ENCODE data around the gene CPXM2.

Gene CPXM2

GRCh38 chr10:123869020-123869414 is 22.6 kb downstream of the CPXM2 start:
- no peak for DNase-seq (ENCODE audit: low read depth)

DNA sequence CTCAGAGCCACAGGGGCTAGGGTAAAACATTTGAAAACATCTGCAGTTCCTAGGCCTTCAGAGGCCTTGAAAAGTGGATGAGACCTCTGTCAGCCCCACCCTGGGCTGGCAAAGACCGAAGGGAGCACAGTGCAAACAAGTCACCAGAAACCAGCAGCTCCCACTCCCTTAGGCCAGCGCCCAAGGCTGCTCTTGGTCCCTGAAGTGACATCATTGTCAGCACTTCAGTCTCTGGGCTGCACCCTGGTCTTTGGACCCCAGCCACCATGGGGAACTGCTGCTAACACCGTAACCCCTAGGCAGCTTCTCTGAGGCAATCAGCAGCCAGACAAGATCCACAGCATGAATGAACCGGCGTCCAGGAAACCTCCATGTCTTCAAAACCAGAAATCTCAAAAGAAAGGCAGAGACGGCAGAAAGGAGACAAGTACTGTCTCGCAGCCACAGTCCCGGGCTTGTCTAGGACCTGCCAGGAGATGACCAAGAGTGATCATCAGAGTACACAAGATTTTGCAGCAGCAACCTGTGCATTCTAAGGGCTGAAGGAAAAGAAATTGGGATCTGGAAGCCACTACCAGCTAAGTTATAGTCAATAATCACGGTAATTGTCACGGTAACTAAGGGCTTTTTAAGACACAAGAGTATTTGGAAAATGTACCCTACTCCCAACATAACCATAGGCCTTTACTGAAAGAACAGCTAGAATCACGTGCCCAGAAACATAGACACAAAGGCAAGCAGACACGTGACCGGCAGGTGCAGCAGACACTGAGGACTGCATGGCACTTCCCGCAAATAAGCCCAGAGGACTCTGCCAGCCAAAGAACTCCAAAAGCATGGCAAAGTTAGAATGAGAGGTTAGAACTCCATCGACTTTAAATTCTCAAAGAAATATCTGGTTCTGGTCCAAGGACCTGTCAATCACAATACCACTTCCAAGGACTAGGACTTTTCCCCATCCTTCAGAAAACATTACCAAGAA is 23.3 kb downstream of the CPXM2 start:
- DNase-seq (ENCODE audit: low read depth) = no peak

- no peak for DNase-seq (ENCODE audit: low read depth)
These were observed 25.7 kb downstream of the CPXM2 start for GRCh38 chr10:123865880-123866279.

- DNase-seq (ENCODE audit: low read depth) = no peak
These were observed 26.3 kb downstream of the CPXM2 start for GRCh38 chr10:123865350-123865749.

DNA sequence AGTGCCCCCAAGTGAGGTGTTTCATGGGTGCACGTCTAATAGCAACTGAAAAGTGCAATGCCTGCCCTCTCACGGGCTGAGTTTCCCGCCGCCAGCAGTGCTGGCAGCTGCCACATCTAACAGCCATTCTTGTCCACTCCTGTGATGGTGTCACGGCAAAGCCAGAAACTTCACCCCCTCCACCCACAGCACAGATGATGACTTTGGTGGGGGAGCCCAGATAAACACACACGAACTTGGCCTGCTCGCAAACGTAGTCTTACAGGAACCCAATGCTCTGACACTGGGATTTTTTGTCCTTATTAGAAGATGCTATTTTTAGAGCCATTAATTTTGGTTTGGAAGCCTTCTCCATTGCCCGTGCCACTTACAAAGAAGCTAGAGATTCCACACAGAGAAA is 26.7 kb downstream of the CPXM2 start:
- DNase-seq (ENCODE audit: low read depth) = no peak

DNA sequence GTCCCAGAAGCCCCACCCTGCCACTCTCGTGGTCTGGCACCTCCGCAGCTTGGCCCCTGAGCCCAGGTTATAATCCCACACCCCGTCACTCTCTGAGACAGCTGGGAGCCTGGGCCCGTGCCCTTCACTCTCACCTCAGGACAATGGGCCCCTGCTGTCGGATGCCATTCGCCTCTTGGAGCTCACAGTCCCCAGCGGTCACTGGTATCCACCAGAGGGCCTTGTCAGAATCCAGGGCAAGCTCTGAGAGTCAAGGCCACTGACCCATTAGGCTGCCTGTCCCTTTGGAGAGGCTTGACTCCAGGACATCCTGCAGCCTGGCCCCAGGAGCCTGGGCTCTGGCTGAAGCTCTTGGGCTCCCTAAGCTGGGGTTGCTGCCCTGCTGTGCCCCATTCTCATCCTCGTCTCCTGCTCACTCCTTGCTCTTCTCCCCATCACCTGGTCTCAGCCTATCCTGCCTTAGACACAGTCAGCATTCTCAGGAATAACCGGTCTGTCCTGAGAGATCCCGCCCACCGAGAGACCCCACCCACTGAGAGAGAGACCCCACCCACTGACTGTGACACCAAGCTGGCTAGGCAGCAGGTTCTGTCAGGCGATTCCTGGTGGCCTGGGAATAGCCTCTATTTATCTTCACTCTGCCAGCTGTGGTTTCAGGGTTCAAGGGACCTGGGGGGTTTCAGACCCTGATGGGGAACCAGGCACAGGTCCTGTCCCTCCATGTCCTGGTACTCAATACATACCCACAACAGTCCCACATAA is 27.7 kb downstream of the CPXM2 start:
- no peak for DNase-seq (ENCODE audit: low read depth)

- DNase-seq (ENCODE audit: low read depth) = no peak
These were observed 28.4 kb downstream of the CPXM2 start for GRCh38 chr10:123863183-123863575.

DNA sequence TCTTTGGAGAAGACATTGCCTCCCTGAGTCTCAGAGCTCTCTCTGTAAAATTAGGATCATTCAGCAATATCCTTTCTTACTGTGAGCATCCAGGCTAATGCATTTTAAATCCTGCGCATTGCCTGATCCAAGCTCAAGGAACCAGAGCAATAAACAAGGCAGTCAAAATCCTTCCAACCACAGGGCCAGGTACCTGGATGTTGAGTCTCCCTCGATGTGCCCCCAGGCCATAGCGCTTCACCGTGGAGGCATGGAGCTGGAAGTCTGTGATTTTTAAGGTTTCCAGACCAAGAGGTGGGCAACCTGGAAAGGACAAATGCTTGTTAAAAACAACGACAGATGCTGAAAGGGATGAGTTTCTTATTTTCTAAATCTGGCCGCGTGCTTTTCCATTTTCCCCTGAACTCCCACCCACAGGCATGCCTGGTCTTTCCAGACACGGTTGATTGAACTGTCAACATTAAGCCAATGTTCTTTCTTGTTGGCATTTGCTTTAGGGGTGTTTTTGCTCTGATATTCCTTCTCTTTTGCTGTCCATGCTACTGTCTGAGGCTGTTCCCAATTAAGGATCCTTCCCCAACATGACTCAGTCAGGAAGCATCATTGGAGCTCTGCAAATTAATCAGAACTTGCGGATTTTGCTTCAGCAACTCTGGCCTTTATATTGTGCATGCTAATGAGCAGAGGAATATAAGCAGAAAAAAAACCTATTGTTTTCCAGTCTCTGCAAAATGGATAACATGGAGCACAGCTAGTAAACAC is 29.0 kb downstream of the CPXM2 start:
- no peak for DNase-seq (ENCODE audit: low read depth)

- DNase-seq (ENCODE audit: low read depth) = no peak
These were observed 30.8 kb downstream of the CPXM2 start for GRCh38 chr10:123860856-123861255.

GRCh38 chr10:123860209-123860608 is 31.4 kb downstream of the CPXM2 start:
- no peak for DNase-seq (ENCODE audit: low read depth)

DNA sequence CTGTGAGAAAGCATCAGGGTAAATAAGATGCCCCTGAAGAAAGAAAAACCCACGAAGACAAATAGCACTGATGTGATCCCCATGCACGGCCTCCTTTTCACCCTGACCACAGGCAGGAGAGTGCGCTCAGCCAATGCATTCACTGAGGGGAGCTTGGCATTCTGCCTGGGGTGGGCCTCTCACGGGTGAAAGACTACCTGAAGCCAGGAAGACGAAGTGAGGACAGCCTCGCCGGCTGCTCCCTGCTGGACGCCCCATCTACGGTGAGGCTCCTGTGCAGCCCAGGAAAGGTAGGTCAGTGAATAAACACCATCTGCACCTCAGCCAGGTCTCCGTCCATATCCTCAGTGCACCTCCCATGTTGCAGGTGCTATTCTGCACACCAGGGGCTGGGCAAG is 32.0 kb downstream of the CPXM2 start:
- DNase-seq (ENCODE audit: low read depth) = no peak

DNA sequence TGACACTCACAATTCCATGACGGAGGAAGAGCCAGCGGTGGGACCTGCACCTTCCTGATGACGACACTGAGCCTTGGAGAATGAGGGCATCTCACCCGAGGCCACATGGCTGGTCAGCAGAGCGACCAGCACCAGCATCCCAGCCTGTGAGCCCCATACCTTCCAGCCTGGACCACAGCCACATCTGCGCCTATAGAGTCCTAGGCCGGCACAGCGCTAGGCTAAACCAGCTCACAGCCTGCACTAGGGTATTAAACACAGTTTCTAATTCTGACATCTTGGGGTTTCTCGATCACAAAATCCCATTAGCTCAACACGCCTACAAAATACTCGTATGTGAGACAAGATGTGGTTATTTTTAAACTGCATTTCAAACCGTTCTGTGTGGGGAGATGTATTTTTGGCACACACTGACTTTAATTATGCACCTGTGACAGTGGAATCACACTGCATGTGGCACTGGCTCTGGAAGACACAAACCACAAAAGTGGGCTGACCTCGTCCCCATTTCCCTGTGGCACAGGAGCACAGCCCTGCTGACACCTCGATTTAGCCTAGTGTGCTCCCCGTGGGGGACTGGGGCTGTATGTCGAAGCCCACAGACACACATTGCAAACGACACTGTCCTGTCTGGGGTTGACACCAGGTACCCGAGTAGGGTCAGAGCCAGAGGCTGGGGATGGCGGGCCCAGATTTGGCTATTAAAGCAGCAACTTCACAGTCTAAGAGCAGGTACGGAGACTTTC is 32.5 kb downstream of the CPXM2 start:
- DNase-seq (ENCODE audit: low read depth) = no peak

- no peak for DNase-seq (ENCODE audit: low read depth)
These were observed 33.4 kb downstream of the CPXM2 start for GRCh38 chr10:123858077-123858681.

DNA sequence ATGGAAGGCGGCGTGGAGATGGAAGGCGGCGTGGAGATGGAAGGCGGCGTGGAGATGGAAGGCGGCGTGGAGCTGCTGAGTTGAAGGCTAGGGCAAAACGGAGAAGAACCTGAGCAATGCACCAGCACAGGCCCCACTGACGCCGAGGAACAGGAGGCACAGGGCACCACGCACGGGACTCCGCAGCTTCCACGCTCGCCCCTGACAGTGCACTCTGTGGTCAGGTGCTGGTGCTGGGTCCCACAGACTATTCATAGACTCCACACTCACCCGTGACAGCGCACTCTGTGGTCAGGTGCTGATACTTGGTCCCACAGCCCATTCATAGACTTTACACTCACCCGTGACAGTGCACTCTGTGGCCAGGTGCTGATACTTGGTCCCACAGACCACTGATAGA is 34.0 kb downstream of the CPXM2 start:
- DNase-seq (ENCODE audit: low read depth) = no peak

DNA sequence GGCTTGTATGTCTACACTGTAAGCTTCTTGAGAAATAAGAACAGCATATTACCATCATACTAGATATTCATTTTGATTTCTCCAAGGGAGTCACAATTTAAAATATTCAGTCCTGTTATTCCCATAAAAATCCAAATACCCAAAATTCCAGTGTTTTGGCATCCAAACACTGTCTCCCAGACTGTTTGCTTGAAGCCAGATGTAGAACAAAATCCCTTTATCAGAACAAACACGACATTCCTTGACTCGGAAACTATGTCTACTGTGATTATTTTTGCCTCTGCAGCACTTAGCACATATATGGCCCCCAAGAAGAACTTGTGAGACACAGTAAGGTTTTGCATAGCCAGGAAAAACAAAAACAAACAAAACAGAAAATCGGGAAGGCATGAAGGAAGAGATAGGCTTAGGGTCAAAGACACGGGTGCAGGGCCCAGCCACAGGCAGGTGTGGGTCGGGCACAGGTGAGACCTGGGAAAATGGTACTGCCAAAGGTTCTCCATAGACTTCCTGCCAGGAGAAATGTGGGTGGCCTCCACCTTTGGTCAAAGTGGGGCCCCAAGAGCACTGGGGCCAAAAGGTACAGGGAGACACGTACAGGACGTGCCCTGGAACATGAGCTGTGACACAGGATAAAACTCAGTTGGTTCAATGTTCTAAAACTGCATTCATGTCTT is 36.5 kb downstream of the CPXM2 start:
- no peak for DNase-seq (ENCODE audit: low read depth)

DNA sequence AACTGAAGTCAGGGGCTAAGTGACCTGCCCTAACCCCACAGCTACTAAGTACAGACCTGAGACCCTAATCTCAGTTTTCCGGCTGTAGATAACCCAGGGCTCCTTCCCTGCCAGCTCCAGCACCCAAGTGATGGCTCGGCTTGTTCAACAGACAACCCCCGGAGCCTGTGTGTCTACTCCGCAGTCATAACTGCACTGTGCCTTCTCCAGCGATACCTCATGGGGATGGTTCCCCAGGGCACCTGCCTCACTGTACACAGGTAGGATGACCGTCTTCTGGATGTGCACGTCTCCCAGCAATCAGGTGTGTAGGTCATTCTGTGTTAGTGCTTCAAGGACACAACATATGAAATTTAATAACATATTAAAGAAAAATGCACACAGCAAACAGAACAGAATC is 37.1 kb downstream of the CPXM2 start:
- no peak for DNase-seq (ENCODE audit: low read depth)

- DNase-seq (ENCODE audit: low read depth) = no peak
These were observed 37.6 kb downstream of the CPXM2 start for GRCh38 chr10:123854003-123854402.

DNA sequence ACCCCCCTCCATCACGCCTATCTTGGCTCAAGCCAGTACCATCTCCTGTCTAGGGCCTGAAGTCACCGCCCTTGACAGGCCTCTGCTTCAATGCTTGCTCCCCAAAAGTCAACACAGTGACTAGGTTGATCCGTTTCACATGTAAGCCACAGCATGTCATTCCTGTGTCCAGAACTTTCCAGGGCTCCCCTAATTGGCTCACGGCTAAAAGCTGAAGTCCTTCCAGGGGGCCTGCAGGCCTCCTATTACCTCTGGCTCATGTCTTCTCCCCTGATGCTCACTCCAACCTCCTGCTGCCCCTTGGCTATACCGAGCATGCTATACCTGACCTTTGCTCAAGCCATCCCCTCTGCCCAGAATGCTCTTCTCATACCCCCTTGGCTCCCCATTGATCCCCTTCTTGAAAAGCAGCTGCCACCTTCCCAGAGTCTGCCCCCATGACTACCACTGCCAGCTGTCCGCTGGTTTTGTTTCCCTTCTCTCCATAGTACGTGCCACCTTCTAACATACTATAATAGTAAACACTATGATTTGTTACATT is 39.1 kb downstream of the CPXM2 start:
- DNase-seq (ENCODE audit: low read depth) = no peak

DNA sequence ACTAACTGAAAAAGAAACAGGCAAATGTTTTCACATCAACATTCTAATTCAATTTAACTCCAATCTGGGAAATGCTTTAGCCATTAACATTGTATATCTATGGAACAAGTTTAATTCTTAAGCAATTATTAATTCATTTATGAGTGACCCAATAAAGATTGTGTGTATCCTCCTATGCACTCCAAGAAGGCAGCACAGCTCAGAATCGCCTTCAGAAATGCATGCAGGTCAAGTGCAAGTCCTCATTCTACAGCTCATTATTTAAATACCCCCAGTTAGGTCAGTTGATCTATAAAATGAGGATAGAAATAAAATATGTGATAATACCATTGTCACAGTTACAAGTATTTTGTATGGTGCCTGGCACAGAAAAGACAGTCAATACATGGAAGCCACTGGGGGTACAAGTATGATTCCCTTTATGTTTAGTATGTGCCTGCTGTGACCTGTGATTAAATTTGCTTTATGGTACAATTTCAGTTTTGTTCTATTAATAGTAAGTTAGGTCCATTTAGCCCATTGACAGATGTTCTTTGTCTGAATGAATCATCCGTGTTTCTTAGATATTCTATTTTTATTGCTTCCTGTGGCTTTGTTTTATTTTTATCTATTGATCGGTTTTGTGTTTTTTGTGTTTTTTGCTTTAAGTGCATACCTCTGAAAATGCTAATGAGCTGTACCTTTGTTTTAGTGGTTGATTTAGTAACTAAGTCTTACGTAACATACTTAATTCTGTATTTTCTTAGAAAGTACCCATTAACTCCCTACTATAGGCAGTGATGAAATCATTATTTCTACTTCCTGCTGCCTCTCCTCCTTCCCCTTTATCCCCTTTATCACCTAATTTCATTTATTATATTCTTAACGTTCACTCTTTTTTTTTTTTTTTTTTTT is 42.8 kb downstream of the CPXM2 start:
- DNase-seq (ENCODE audit: low read depth) = no peak

All from iris pigment epithelial cell (primary cell).